H1 (cell line): ENCODE data around the gene MPDZ. TPM values are rescaled to one million over a fixed set of nuclear protein-coding genes. Genes with fewer than 3 reads are reported as not detected.

ENCODE experiments used
- CTCF ChIA-PET: fragments of 300-600 bp; sonication (Branson Sonifier 250); formaldehyde crosslinking; loops from one replicate; lab custom pipeline; 2021; ENCODE audit not compliant: partially characterized antibody; lab: Charles Lee
- POLR2A ChIA-PET: fragments of 300-600 bp; sonication (Branson Sonifier 250); formaldehyde crosslinking; loops from one replicate; lab custom pipeline; 2021; ENCODE audit warnings: inconsistent platforms; ENCODE audit not compliant: partially characterized antibody; lab: Charles Lee
- DNase-seq, 2 experiments: peaks; one replicate each; pipeline versions ENCODE4 v3.0.0 to v3.0.0-alpha.2; 2010 to 2022; ENCODE audit warnings: low spot score in 2 of 2, low read depth in 1 of 2, mixed read lengths in 1 of 2
- FAIRE-seq: peaks from 2 replicates; lab custom pipeline; 2011; peaks lifted over from hg19 to GRCh38; lab: Jason Lieb, UNC
- H2AFZ ChIP-seq: 2 replicates; pipeline ENCODE4 v1.8.1; 2012; ENCODE audit warnings: low read length, inconsistent platforms
- H2AK5ac ChIP-seq: 2 replicates; pipeline ENCODE4 v1.6.1; 2013; ENCODE audit warnings: low read depth, low read length
- H2BK120ac ChIP-seq: replicated peaks from 2 replicates; pipeline ENCODE3; 2013; ENCODE audit warnings: low read depth, low read length, inconsistent platforms
- H2BK12ac ChIP-seq: 2 replicates; pipeline ENCODE4 v1.6.1; 2013; ENCODE audit warnings: low read depth, low read length
- H2BK15ac ChIP-seq: 2 replicates; pipeline ENCODE4 v1.6.1; 2013; ENCODE audit warnings: low read length
- H2BK20ac ChIP-seq: 2 replicates; pipeline ENCODE4 v1.6.1; 2013; ENCODE audit warnings: low read length
- H2BK5ac ChIP-seq: 2 replicates; pipeline ENCODE4 v1.6.1; 2013; ENCODE audit warnings: low read depth, low read length
- H3K14ac ChIP-seq: 2 replicates; pipeline ENCODE4 v1.6.1; 2013; ENCODE audit warnings: inconsistent platforms; ENCODE audit not compliant: insufficient read length
- H3K18ac ChIP-seq: 2 replicates; pipeline ENCODE4 v1.6.1; 2013; ENCODE audit warnings: low read length; ENCODE audit errors: extremely low read depth
- H3K23ac ChIP-seq: 2 replicates; pipeline ENCODE4 v1.6.1; 2013; ENCODE audit warnings: inconsistent platforms; ENCODE audit not compliant: insufficient read length
- H3K23me2 ChIP-seq: 2 replicates; pipeline ENCODE4 v1.6.1; 2013; ENCODE audit warnings: low read depth, low read length
- H3K27ac ChIP-seq: 2 replicates; pipeline ENCODE4 v1.6.1; 2011; ENCODE audit warnings: low read depth, low read length, inconsistent platforms
- H3K27me3 ChIP-seq, 4 experiments: replicated peaks in 1 of 4; 1 replicate in 1 of 4; 2 replicates in 3 of 4; pipeline versions ENCODE4 v1.6.1 to v1.8.1; 2011 to 2013; ENCODE audit warnings: low read length in 3 of 4, mild to moderate bottlenecking in 3 of 4, inconsistent platforms in 2 of 4, mixed read lengths in 2 of 4, moderate library complexity in 1 of 4; ENCODE audit not compliant: control insufficient read depth in 3 of 4, insufficient read depth in 3 of 4; ENCODE audit errors: extremely low read depth in 1 of 4
- H3K36me3 ChIP-seq, 4 experiments: 2 replicates each; pipeline versions ENCODE4 v1.6.1 to v1.8.1; 2011 to 2013; ENCODE audit warnings: mild to moderate bottlenecking in 4 of 4, low read length in 3 of 4, moderate library complexity in 2 of 4, control low read depth in 1 of 4, inconsistent platforms in 1 of 4; ENCODE audit not compliant: insufficient read depth in 4 of 4, control insufficient read depth in 2 of 4
- H3K4ac ChIP-seq: replicated peaks from 2 replicates; pipeline ENCODE3; 2013; ENCODE audit warnings: low read length, low read depth, mixed read lengths, inconsistent platforms; ENCODE audit not compliant: insufficient read length
- H3K4me1 ChIP-seq, 4 experiments: replicated peaks in 1 of 4; 1 replicate in 1 of 4; 2 replicates in 3 of 4; pipeline versions ENCODE4 v1.6.1 to v1.8.1; 2011 to 2013; ENCODE audit warnings: low read length in 3 of 4, inconsistent platforms in 2 of 4, mixed read lengths in 1 of 4; ENCODE audit not compliant: insufficient read depth in 4 of 4, control insufficient read depth in 3 of 4
- H3K4me2 ChIP-seq, 2 experiments: 2 replicates each; pipeline versions ENCODE4 v1.6.1 to v1.8.1; 2011 to 2013; ENCODE audit warnings: low read depth in 2 of 2, low read length in 2 of 2, control low read depth in 1 of 2, inconsistent platforms in 1 of 2, mild to moderate bottlenecking in 1 of 2; ENCODE audit not compliant: insufficient read depth in 1 of 2
- H3K4me3 ChIP-seq, 4 experiments: fragments of 200-600, 300-600 bp in 1 of 4; sonication (generic), shearing (Covaris generic), sonication (Bioruptor Twin) in 1 of 4; 2 replicates each; pipeline versions ENCODE4 v1.5.1 to v1.8.1; 2011 to 2016; ENCODE audit warnings: low read length in 4 of 4, low read depth in 3 of 4, control low read depth in 2 of 4, inconsistent platforms in 2 of 4, mild to moderate bottlenecking in 2 of 4, mixed read lengths in 1 of 4, moderate library complexity in 1 of 4; ENCODE audit not compliant: insufficient read depth in 2 of 4; ENCODE audit errors: extremely low read depth in 1 of 4
- H3K56ac ChIP-seq: replicated peaks from 2 replicates; pipeline ENCODE3; 2013; ENCODE audit warnings: low read depth, mild to moderate bottlenecking, mixed read lengths, low read length, inconsistent platforms; ENCODE audit not compliant: insufficient read length
- H3K79me1 ChIP-seq: 2 replicates; pipeline ENCODE4 v1.6.1; 2013; ENCODE audit warnings: low read depth, low read length, control low read depth
- H3K79me2 ChIP-seq, 2 experiments: 2 replicates each; pipeline versions ENCODE4 v1.6.1 to v1.8.1; 2012 to 2013; ENCODE audit warnings: low read length in 2 of 2, mild to moderate bottlenecking in 2 of 2, inconsistent platforms in 1 of 2; ENCODE audit not compliant: insufficient read depth in 2 of 2, control insufficient read depth in 1 of 2
- H3K9ac ChIP-seq, 4 experiments: replicated peaks in 1 of 4; 1 replicate in 1 of 4; 2 replicates in 3 of 4; pipeline versions ENCODE4 v1.6.1 to v1.8.1; 2011 to 2013; ENCODE audit warnings: low read depth in 3 of 4, low read length in 3 of 4, control low read depth in 2 of 4, mild to moderate bottlenecking in 2 of 4, moderate library complexity in 2 of 4, inconsistent platforms in 1 of 4; ENCODE audit errors: extremely low read depth in 1 of 4
- H3K9me3 ChIP-seq, 2 experiments: 2 replicates each; pipeline versions ENCODE4 v1.6.1 to v1.8.1; 2012 to 2013; ENCODE audit warnings: mild to moderate bottlenecking in 2 of 2, moderate library complexity in 2 of 2, control low read depth in 1 of 2, inconsistent platforms in 1 of 2, low read depth in 1 of 2, low read length in 1 of 2, mixed read lengths in 1 of 2; ENCODE audit not compliant: insufficient read depth in 2 of 2
- H4K20me1 ChIP-seq, 2 experiments: replicated peaks in 1 of 2; 2 replicates each; pipeline versions ENCODE3 to v1.8.1; 2011 to 2013; ENCODE audit warnings: inconsistent platforms in 2 of 2, low read length in 2 of 2, mild to moderate bottlenecking in 1 of 2; ENCODE audit not compliant: insufficient read depth in 2 of 2, control insufficient read depth in 1 of 2
- H4K5ac ChIP-seq: 2 replicates; pipeline ENCODE4 v1.6.1; 2013; ENCODE audit warnings: low read length, low read depth, mixed read lengths, inconsistent platforms; ENCODE audit not compliant: insufficient read length
- H4K8ac ChIP-seq: 2 replicates; pipeline ENCODE4 v1.8.0; 2013; ENCODE audit warnings: mild to moderate bottlenecking, moderate library complexity, low read length, inconsistent platforms; ENCODE audit not compliant: insufficient read depth; ENCODE audit errors: extremely low read depth
- H4K91ac ChIP-seq: replicated peaks from 2 replicates; pipeline ENCODE3; 2013; ENCODE audit warnings: low read length, mixed read lengths, inconsistent platforms; ENCODE audit not compliant: insufficient read length
- CEBPB ChIP-seq: IDR thresholded peaks from 2 replicates; pipeline ENCODE4 v1.6.1; 2012; ENCODE audit warnings: low read depth, low read length
- CREB1 ChIP-seq: IDR thresholded peaks from 2 replicates; pipeline ENCODE4 v1.6.1; 2012; ENCODE audit warnings: inconsistent platforms
- KDM5A ChIP-seq: fragments of 200-600 bp; IDR thresholded peaks from 2 replicates; pipeline ENCODE4 v1.7.1; 2012; ENCODE audit warnings: mild to moderate bottlenecking, low read length, inconsistent platforms, mixed read lengths
- MAFK ChIP-seq: IDR thresholded peaks from 2 replicates; pipeline ENCODE4 v1.6.1; 2012; ENCODE audit warnings: low read depth, mild to moderate bottlenecking, improper control_type of control experiment, low read length
- PHF8 ChIP-seq: fragments of 200-600 bp; sonication (generic); conservative IDR thresholded peaks from 2 replicates; pipeline ENCODE4 v1.7.1; 2012; ENCODE audit warnings: low read depth, mild to moderate bottlenecking, inconsistent platforms, low read length, moderate library complexity
- RNF2 ChIP-seq: fragments of 200-900, 300-1000 bp; sonication (generic); IDR thresholded peaks from 2 replicates; pipeline ENCODE4 v1.7.1; 2016; ENCODE audit warnings: borderline replicate concordance, low read depth, mild to moderate bottlenecking, antibody characterized with exemption, low read length; ENCODE audit not compliant: poor library complexity, severe bottlenecking; ENCODE audit errors: missing control alignments
- SP4 ChIP-seq: IDR thresholded peaks from 2 replicates; pipeline ENCODE4 v1.6.1; 2012; ENCODE audit warnings: low read length, inconsistent platforms
- TCF12 ChIP-seq: IDR thresholded peaks from 2 replicates; pipeline ENCODE4 v1.6.1; 2011; ENCODE audit warnings: low read depth, mild to moderate bottlenecking, low read length
- YY1 ChIP-seq: IDR thresholded peaks from 2 replicates; pipeline ENCODE4 v1.6.1; 2011; ENCODE audit warnings: low read depth, mild to moderate bottlenecking, low read length
- WGBS, 2 experiments: shearing (Covaris generic) in 1 of 2; methylation state at CpG; one replicate each; pipeline versions ENCODE4 v1.1.6 to v1.1.7; 2013 to 2015; ENCODE audit warnings: low lambda C conversion rate in 2 of 2, mixed read lengths in 2 of 2, inconsistent platforms in 1 of 2, low coverage in 1 of 2, missing lambda C conversion rate in 1 of 2; ENCODE audit not compliant: insufficient replicate concordance in 2 of 2, insufficient coverage in 1 of 2, insufficient read length in 1 of 2; ENCODE audit errors: extremely low coverage in 1 of 2, missing lambda C conversion rate in 1 of 2; 5-methylcytosine and 5-hydroxymethylcytosine counted together
- polyA plus RNA-seq, 7 experiments: library from polyadenylated mRNA; depleted of rRNA in 3 of 7; stranded (reverse) in 5 of 7; unstranded in 2 of 7; fragments of >200 nt in 5 of 7; fragments of 200-250 nt in 2 of 7; gene quantifications; 1 replicate in 5 of 7; 2 replicates in 1 of 7; 4 replicates in 1 of 7; pipeline versions ENCODE4 v1.2.1 to v1.2.3, GENCODE V29; 2011 to 2013; ENCODE audit warnings: missing spikeins in 2 of 7, mixed read lengths in 2 of 7
- total RNA-seq: library from RNA; stranded (reverse); fragmentation: NEBNext Ultra II Directional; extraction: Animal tissue kit (Norgen Biotek cat#: 25700); gene quantifications from 2 replicates; pipeline ENCODE4 v1.2.1, GENCODE V29; 2021
- TF ChIP-seq, protein P1 (sequence below): IDR thresholded peaks from 2 replicates; pipeline ENCODE4 v1.6.1; 2011; ENCODE audit warnings: low read depth, mild to moderate bottlenecking, low read length; ENCODE audit not compliant: insufficient read depth

MPDZ gene
- total and polyA plus RNA-seq, 2 of the 8 experiments (the other 6 are each of a cell fraction or from before 2014, with no cell fraction given), result 14.6 to 39.4 TPM

DNA sequence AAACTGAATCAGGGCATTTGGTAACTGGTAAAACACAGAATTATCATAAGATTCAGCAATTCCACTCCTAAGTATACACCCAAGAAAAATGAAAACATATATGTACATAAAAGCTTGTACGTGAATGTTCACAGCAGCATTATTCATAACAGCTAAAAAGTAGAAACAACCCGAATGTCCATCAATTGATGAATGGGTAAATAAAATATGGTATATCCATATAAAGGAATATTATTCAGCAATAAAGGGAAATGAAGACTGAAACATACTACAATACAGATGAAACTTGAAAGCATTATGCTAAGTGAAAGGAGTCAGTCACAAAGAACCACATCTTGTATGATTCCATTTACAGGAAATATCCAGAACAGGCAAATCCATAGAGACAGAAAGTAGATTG is 65.5 kb downstream of the MPDZ start:
- H3K9me3 ChIP-seq, result no peaks in the 10 kb centered on the region
- no peak overlapping the region for H4K91ac ChIP-seq
- ChIA-PET POLR2A (no interaction called here), CTCF (interaction anchor here (1.2 kb wide), 1 partner anchor 202 kb away, joined by 3 read pairs; no protein-coding TSS in a partner anchor)
- FAIRE-seq (no peak), DNase-seq (no peak)
- no peaks in the 10 kb centered on the region for H4K20me1 ChIP-seq
- H3K9ac ChIP-seq, result no peak overlapping the region
- H4K8ac ChIP-seq, result no peak overlapping the region
- H2BK5ac ChIP-seq, result no peak overlapping the region
- no peaks in the 10 kb centered on the region for H3K79me2 ChIP-seq
- H3K36me3 ChIP-seq, result peaks cover 0 to 12% (median 3%) of the 10 kb centered on the region in 4 experiments; a peak in 4 of 8 replicates
- no peak overlapping the region for H2BK12ac ChIP-seq
- H3K79me1 ChIP-seq, result no peaks in the 10 kb centered on the region
- no peak overlapping the region for H3K4me2 ChIP-seq
- H3K18ac ChIP-seq, result no peak overlapping the region
- H3K27ac ChIP-seq, result no peak overlapping the region
- no peak overlapping the region for H2BK15ac ChIP-seq
- no peak overlapping the region for H3K23ac ChIP-seq
- no peak overlapping the region for H3K14ac ChIP-seq
- H2AFZ ChIP-seq, result no peak overlapping the region
- no peak overlapping the region for H3K4ac ChIP-seq
- no peaks in the 10 kb centered on the region for H3K27me3 ChIP-seq
- no peak for TF ChIP-seq RNF2
- TF ChIP-seq CEBPB, result no peak
- TF ChIP-seq TCF12, result no peak
- TF ChIP-seq CREB1, result no peak
- no peak for TF ChIP-seq YY1
- no peak for TF ChIP-seq PHF8
- TF ChIP-seq, protein P1, sequence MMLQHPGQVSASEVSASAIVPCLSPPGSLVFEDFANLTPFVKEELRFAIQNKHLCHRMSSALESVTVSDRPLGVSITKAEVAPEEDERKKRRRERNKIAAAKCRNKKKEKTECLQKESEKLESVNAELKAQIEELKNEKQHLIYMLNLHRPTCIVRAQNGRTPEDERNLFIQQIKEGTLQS, result no peak
- no peak for TF ChIP-seq MAFK
- TF ChIP-seq SP4, result no peak
- no peak for TF ChIP-seq KDM5A
- WGBS, 2 experiments, result 92% methylated on average over 2 of the region's 2 CpGs; no CpG with 5 or more reads in 1 of the 2 experiments
- H3K4me3 ChIP-seq, result no peak overlapping the region
- H2BK120ac ChIP-seq, result no peak overlapping the region
- no peak overlapping the region for H2BK20ac ChIP-seq
- no peak overlapping the region for H2AK5ac ChIP-seq
- H3K4me1 ChIP-seq, result no peaks in the 10 kb centered on the region
- no peak overlapping the region for H4K5ac ChIP-seq
- no peaks in the 10 kb centered on the region for H3K23me2 ChIP-seq
- H3K56ac ChIP-seq, result no peak overlapping the region
